ENCODE results near the gene RPS17.

RPS17 gene

DNA sequence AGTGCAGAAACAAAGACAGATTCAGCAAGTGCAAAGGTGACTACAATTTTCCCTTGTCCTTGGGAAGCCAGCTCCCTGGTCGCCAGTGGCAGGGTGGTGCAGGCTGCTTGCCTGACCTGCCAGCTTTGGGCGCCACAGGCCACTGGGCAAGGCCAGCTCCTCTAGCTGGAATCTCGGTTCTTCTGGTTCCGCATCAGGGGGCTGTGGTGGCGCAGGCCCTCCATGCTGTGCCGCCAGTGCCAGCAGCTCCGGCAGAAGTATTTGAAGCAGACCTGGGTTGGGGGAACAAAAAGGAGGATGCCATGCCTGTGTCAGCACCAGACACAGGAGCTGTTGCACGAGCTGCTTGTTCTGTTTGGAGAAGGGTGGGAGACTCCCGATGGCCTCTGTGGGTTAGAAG is 4.2 kb upstream of the RPS17 start:
- TF ChIP-seq ZFP30 (CRISPR knock-in tag; IDR thresholded peaks at IDR 0.05): no peak
- TF ChIP-seq PPARA (CRISPR knock-in tag; IDR thresholded peaks at IDR 0.05; ENCODE audit: borderline replicate concordance): no peak
- no peak for TF ChIP-seq PATZ1 (CRISPR knock-in tag; IDR thresholded peaks at IDR 0.05; ENCODE audit: borderline replicate concordance)
- TF ChIP-seq OSR1 (CRISPR knock-in tag; IDR thresholded peaks at IDR 0.05): no peak
- no peak for TF ChIP-seq ZNF8 (CRISPR knock-in tag; IDR thresholded peaks at IDR 0.05)
- no peak for TF ChIP-seq GLIS3 (CRISPR knock-in tag; IDR thresholded peaks at IDR 0.05)
- no peak for TF ChIP-seq ARNTL (CRISPR knock-in tag; IDR thresholded peaks at IDR 0.05; ENCODE audit: borderline replicate concordance, low read depth)
- no peak for TF ChIP-seq ISL1 (CRISPR knock-in tag; IDR thresholded peaks at IDR 0.05)
- TF ChIP-seq POU6F1 (CRISPR knock-in tag; IDR thresholded peaks at IDR 0.05; ENCODE audit: borderline replicate concordance, low read depth): no peak
- TF ChIP-seq, protein P1, sequence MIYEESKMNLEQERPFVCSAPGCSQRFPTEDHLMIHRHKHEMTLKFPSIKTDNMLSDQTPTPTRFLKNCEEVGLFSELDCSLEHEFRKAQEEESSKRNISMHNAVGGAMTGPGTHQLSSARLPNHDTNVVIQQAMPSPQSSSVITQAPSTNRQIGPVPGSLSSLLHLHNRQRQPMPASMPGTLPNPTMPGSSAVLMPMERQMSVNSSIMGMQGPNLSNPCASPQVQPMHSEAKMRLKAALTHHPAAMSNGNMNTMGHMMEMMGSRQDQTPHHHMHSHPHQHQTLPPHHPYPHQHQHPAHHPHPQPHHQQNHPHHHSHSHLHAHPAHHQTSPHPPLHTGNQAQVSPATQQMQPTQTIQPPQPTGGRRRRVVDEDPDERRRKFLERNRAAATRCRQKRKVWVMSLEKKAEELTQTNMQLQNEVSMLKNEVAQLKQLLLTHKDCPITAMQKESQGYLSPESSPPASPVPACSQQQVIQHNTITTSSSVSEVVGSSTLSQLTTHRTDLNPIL (CRISPR knock-in tag; IDR thresholded peaks at IDR 0.05; ENCODE audit: low read depth): no peak
- TF ChIP-seq CSDC2 (CRISPR knock-in tag; IDR thresholded peaks at IDR 0.05): no peak
- no peak for TF ChIP-seq ZNF565 (CRISPR knock-in tag; conservative IDR thresholded peaks at IDR 0.05; ENCODE audit: low read depth)
- no peak for TF ChIP-seq ZC3H10 (CRISPR knock-in tag; IDR thresholded peaks at IDR 0.05)
- no peak for TF ChIP-seq ZNF70 (CRISPR knock-in tag; IDR thresholded peaks at IDR 0.05)
- TF ChIP-seq SNAI2 (CRISPR knock-in tag; IDR thresholded peaks at IDR 0.05): no peak
- ATAC-seq: no peak

DNA sequence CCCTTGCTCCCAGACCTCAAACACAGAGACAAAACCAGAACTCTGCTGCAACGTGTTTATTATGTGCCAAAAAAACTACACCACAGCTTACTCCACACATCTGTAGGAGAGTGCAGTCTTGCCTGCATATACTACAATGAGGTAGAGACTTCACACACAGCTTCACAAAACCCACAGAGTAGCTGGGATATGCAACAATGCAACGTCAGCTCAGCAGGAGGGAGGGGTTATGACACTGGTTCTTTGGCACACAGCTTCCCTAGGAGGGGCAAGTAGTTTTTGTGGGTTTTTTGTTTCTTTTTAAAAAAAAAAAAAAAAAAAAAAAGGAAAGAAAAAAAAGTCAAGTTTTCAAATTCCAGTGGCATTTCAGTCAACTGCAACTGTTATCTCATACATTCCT is 2.9 kb upstream of the RPS17 start:
- ATAC-seq: no peak
- TF ChIP-seq PPARA (CRISPR knock-in tag; IDR thresholded peaks at IDR 0.05; ENCODE audit: borderline replicate concordance) (no peak), TOX (CRISPR knock-in tag; IDR thresholded peaks at IDR 0.05; ENCODE audit: borderline replicate concordance) (no peak), ZNF565 (CRISPR knock-in tag; conservative IDR thresholded peaks at IDR 0.05; ENCODE audit: low read depth) (no peak), POU6F1 (CRISPR knock-in tag; IDR thresholded peaks at IDR 0.05; ENCODE audit: borderline replicate concordance, low read depth) (no peak), OSR1 (CRISPR knock-in tag; IDR thresholded peaks at IDR 0.05) (no peak), ZNF8 (CRISPR knock-in tag; IDR thresholded peaks at IDR 0.05) (no peak), TCF4 (CRISPR knock-in tag; IDR thresholded peaks at IDR 0.05; ENCODE audit: borderline replicate concordance) (no peak), ZFP30 (CRISPR knock-in tag; IDR thresholded peaks at IDR 0.05) (no peak), ESRRG (CRISPR knock-in tag; IDR thresholded peaks at IDR 0.05) (no peak), SNAI2 (CRISPR knock-in tag; IDR thresholded peaks at IDR 0.05) (no peak), GLIS3 (CRISPR knock-in tag; IDR thresholded peaks at IDR 0.05) (no peak), ISL1 (CRISPR knock-in tag; IDR thresholded peaks at IDR 0.05) (no peak), ARNTL (CRISPR knock-in tag; IDR thresholded peaks at IDR 0.05; ENCODE audit: borderline replicate concordance, low read depth) (no peak), ZFP3 (CRISPR knock-in tag; IDR thresholded peaks at IDR 0.05) (no peak), BACH2 (CRISPR knock-in tag; IDR thresholded peaks at IDR 0.05; ENCODE audit: borderline replicate concordance) (no peak)
- TF ChIP-seq, protein P1 (CRISPR knock-in tag; IDR thresholded peaks at IDR 0.05; ENCODE audit: low read depth): no peak
- TF ChIP-seq, protein P2, sequence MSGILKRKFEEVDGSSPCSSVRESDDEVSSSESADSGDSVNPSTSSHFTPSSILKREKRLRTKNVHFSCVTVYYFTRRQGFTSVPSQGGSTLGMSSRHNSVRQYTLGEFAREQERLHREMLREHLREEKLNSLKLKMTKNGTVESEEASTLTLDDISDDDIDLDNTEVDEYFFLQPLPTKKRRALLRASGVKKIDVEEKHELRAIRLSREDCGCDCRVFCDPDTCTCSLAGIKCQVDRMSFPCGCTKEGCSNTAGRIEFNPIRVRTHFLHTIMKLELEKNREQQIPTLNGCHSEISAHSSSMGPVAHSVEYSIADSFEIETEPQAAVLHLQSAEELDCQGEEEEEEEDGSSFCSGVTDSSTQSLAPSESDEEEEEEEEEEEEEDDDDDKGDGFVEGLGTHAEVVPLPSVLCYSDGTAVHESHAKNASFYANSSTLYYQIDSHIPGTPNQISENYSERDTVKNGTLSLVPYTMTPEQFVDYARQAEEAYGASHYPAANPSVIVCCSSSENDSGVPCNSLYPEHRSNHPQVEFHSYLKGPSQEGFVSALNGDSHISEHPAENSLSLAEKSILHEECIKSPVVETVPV (CRISPR knock-in tag; IDR thresholded peaks at IDR 0.05): no peak
